Left forelimb (tissue), 1 donor: Measurements from ENCODE around the gene GRIN1.
"Not testable (repeated sequence)": the region's sequence is repeated elsewhere in the genome, so short reads cannot be mapped to it uniquely, and the experiment has no call there.

Experiments used
- DNase-seq: peaks from one replicate; pipeline ENCODE4 v3.0.0-alpha.2; 2018; ENCODE audit warnings: low spot score

The GRIN1 gene

DNA sequence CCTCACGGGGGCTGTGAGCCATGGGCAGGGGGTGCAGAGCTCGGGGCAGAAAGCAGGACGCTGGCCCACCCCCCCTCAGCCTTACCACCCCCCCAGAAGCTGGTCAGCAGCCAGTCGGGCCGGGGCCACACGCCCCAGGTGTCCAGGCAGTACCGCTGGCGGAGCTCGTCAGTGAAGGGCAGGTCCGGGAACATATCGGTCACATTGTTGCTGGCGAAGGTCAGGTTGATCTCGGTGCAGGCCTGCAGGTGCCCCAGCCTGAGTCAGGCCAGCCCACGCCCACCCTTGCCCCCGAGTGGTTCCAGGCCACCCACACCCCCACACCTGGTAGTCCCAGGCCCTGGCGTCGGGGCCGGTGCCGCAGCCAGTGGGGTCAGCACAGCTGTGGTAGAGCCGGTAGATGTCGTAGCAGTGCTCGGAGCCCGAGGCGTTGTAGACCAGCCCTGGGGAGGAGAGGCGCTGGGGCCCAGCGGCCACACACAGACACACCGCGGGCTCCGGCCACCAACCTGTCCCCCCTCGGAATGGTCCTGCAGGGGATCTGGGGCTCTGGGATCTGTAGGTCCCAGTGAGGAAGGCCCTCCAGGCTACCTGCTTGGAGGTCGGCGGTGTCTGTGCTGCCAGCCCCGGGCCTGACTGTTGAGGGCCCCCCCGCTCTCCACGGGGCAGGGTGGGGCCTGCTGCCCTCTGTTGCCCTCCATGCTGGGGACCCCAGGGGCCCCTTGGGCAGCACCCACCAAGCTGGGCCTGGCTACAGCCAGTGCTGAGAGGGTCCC, 27.0 kb upstream of the GRIN1 start:
- DNase-seq = no peak

DNA sequence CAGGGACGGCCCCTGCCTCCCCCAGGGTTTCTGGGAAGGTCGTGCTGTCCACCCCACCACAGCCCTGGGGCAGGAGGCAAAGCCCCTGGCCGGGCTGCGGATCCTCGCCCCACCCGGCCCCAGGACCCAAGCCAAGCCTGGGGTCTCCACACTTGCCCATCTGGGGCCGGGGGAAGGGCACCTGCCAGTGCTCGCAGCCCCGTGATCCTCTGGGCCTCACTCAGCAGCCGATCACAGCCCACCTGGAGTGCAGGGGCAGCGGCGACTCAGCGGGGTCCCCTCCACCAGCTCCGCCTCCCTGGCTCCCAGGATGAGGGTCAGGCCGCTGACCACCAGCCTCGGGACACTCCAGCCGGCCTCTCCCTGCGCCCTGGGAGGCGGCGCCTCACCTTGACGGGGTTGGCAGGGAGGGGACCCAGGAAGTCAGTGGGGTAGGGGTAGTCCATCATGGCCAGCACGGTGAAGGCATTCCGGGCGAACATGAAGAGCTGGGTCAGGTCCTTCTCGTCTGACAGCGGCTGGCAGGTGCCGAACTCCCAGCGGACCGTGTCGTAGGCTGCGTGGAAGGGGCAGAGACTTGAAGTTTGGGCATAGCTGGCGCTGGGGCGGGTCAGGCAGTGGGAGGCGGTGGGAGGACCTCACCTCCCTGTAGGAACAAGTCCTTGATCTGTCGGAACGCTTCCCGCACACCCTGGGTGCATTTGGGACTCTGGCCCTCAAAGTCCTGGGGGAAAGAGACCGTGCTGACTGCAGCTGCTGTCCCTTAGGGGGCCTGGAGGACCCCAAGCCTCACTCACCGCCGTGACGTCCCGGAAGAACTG, 26.2 kb upstream of the GRIN1 start:
- DNase-seq = no peak

DNA sequence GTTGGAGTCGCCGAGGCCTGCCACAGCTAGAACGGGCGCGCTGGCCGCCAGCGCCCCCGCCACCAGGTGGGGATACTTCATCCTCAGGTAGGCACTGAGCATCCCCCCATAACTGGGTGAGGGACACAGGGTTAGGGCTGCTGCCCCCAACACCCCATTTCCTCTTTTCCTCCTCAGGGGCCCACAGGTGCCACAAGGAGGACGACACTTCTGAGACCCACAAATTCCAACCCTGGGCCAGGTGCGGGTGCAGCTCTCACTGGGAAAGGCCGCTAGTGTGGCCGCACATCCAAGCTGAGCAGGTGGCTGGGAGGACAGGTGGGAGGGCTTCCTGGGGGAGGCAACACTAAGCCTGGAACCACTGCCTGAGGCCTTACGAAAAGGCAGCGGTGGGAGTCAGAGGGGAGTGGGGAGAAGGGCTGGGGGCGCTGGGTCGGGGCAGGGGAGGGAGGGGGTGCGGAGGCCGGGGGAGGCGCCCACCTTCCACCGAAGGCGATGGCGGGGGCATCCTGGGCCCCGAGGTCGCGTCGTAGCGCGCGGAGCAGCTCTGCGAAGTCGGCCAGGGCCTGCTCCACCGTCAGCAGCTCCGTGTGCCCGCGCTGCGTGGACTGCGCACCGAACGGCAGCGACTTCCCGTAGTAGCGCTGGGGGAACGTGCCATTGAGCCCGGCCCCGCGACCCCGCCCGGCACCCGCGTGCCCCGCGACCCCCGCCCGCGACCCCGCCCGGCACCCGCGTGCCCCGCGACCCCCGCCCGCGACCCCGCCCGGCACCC, 25.4 kb upstream of the GRIN1 start:
- no peak for DNase-seq

DNA sequence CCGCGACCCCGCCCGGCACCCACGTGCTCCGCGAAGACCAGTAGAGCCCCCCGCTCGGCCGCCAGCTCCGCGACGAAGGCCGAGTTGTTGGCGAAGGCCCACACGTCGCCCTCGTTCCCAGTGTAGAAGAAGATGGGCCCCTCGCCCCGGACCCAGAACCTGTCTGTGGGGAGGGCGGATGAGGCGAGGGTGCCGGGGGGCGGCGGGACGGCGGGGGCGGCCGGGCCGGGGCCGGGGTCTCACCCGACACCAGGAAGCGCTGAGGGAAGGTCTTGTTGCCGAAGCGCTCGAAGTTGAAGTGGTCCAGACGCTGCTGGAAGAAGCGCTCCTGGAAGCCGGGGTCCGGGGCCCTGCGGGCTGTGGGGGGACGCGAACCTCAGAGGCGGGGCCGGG, 24.7 kb upstream of the GRIN1 start:
- no peak for DNase-seq

DNA sequence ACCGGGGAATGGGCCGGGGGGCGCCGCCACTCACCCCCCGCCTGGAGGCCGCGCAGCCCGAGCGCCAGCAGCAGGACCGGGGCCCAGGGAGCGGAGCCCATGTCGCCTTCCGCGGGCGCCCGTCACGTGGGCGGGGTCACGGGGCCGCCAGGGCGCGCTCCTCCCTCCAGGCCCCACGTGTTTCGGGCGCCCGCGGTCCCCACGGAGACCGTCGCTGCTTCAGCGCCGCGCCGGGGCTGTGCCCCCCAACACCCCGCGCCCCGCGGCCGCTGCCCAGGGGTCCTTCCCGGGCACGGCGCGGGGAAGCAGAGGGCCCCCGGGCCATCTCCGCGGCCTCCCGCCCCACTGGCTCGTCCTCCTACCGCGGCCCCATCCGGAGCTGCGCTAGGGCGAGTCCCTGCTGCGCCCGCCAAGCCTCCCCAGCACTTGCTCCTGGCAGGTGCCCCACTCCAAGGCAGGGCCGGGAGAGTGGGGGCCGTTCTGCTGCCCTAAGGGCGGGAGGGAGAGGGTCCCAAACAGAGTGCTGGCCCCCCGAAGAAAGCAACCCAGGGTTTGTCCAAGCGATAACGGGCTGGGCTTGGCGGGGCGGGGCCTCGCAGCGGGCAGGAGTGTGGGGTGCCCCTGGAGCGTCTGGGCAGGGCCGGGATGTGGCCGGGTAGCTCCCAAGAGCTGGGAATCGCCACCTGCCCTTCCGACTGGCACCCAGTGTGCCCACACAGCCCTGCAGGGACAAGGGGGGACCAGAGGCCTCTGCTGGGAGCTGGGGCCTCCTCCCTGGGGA, 24.2 kb upstream of the GRIN1 start, which contains the start of gene DPP7:
DPP7 (minus strand) TSS at position 121 of the 781 bp plus-strand sequence; CDS start at position 101, 20 bp downstream.
- no peak for DNase-seq

GRCh38 chr9:137115394-137116026, 23.4 kb upstream of the GRIN1 start:
- no peak for DNase-seq

GRCh38 chr9:137116027-137116507, 22.9 kb upstream of the GRIN1 start:
- DNase-seq = no peak

DNA sequence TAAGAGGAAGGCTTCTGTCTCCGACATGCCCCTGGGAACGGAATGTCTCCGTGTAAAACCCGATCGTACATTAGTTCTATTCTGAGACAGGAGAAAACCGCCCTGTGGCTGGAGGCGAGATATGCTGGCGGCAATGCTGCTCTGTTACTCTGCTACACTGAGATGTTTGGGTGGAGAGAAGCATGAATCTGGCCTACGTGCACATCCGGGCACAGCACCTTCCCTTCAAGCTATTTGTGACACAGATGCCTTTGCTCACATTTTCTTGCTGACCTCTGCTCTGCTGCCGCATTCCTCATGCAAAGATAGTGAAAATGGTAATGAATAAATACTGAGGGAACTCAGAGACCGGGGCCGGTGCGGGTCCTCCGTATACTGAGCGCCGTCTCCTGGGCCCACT, 22.2 kb upstream of the GRIN1 start:
- no peak for DNase-seq

DNA sequence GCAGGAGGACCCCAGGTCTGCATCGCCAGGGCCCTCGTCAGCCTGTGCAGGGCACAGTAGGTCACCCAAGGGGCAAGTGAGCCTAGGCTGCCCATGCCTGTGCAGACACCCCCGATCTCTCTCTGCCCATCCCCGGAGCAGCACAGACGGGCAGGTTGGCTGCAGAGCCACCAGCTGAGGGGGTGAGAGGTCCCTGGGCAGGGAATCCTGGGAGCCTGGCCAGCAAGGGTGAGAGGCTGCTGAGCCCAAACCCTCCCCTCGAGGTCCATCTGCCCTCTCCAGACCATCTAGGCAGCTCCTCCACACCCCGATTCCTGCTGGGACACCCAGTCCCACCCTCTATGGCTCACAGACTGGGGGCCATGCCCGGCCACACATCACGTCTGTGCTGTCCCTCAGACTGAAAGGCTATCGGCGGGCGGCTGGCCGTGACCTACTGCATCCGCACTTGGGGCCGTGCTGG, 21.7 kb upstream of the GRIN1 start:
- DNase-seq = no peak

DNA sequence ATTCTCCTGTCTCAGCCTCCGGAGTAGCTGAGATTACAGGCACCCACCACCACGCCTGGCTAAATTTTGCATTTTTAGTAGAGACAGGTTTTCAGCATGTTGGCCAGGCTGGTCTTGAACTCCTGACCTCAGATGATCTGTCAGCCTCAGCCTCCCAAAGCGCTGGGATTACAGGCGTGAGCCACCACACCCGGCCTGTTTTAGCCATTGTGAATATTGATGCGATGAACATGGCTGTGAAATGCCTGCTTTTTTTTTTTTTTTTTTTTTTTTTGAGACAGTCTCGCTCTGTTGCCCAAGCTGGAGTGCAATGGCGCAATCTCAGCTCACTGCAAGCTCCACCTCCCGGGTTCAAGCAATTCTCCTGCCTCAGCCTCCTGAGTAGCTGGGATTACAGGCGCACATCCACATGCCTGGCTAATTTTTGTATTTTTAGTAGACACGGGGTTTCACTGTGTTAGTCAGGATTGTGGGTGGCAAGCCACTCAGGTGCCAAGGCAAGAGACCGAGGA, 20.8 kb upstream of the GRIN1 start:
- not testable (repeated sequence) for DNase-seq

DNA sequence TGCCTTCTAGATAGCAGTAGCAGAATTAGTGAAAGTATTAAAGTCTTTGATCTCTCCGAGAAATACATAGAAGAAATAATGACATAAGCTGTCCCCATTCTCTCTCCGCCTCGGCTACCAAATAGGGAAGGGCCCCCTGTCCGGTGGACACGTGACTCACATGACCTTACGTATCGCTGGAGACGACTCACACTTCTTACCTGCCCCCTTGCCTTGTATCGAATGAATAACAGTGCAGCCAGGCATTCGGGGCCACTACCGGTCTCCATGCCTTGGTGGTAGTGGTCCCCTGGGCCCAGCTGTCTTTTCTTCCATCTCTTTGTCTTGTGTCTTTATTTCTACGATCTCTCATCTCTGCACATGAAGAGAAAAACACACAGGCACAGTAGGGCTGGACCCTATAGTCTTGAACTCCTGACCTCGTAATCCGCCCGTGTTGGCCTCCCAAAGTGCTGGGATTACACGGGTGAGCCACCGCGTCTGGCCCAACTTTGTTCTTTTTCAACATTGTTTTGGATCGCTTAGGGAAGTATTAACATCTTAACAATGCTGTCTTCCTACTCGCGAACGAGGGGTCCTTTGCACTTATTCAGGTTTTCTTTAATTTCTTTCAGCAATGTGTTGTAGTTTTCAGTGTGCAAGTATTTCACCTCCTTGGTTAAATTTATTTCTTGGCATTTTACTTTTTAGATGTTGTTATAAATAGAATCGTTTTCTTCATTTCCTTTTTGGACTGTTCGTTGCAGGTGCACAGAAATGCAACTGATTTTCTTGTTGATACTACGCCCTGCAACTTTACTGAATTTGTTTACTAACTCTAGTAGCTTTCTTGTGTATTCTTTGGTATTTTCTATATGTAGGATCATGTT, 16.8 kb upstream of the GRIN1 start:
- DNase-seq = not testable (repeated sequence)

GRCh38 chr9:137122796-137123467, 16.0 kb upstream of the GRIN1 start:
- DNase-seq = not testable (repeated sequence)

- no peak for DNase-seq
Measured at GRCh38 chr9:137123468-137123837, 15.5 kb upstream of the GRIN1 start.

- not testable (repeated sequence) for DNase-seq
Measured at GRCh38 chr9:137123952-137124462, 14.9 kb upstream of the GRIN1 start.

- no peak for DNase-seq
Measured at GRCh38 chr9:137126786-137127185, 12.2 kb upstream of the GRIN1 start.

DNA sequence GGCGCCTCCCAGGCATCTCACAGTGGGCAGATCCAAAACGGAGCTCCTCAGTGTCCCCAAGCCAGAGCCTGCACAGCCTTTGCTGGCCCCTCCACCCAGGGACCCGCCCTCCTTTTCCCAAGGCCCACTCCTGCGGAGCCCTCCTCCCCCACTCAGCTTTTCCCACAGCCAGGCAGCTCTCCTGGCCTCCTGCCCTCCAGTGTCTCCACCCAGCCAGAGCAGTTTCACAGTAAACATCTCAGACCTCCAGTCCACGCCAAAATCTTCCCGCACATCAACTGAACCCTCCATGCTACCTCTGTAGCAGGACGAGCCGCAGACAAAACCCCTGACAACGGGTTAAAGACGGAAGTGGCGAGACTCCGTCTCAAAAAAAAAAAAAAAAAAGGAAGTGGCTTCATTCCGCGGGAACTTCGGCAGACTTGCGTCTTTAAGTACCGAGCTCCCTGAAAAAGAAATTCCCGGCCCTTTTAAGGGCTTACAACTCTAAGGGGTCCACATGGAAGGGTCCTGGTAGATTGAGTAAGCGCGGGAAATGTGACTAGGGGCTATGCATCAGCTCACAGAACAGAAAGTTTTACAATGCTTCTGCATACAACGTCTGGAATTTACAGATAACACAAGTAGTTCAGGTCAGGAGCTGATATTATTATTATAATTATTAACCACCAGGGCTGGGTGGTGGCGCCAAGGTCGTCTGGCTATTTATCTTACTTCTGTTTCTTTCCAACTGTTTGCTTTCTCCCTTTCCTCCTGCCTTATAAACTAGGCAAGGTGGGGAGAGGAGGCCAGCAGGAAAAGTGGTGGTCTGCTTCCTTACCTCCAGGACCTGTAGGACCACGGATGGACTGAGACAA, 11.4 kb upstream of the GRIN1 start:
- DNase-seq = no peak

DNA sequence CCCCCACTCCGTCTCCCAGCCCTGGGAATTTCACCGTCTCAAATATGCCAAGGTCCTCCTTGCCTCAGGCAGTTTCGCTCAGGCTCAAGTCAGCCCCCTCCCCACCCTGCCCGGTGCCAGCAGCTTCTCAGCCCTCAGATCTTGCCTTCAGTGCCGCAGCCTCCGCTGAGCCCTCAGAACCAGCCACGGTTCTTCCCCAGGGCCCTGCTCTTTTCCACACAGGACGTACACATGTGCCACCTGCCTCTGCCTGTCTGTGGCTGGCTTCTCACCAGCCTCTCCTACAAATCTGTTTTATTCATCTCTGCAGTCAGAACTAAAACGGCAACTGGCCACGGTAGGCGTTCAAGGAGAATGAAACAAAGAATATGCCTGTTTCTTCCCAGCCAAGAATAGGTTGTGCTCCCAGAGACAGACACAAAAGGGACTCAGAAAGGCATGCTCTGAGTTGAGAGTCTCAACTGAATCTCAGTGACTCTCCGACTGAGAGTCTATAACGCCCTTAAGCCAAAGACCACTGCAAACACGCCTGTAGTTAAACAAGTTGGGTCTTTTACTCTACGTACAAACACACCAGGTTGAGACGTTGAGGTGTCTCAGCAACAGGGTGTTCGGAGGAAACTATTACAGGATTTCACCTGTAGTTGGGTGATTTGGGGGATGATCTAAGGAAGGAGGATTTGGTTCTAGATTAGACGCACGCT, 10.6 kb upstream of the GRIN1 start:
- no peak for DNase-seq
